GOT3 (cell line): ENCODE measurements around the gene SYK.

ENCODE experiments used
- DNase-seq: peaks from one replicate; lab custom pipeline; 2025; ENCODE audit warnings: mixed read lengths; lab: John Stamatoyannopoulos, UW

SYK gene

DNA sequence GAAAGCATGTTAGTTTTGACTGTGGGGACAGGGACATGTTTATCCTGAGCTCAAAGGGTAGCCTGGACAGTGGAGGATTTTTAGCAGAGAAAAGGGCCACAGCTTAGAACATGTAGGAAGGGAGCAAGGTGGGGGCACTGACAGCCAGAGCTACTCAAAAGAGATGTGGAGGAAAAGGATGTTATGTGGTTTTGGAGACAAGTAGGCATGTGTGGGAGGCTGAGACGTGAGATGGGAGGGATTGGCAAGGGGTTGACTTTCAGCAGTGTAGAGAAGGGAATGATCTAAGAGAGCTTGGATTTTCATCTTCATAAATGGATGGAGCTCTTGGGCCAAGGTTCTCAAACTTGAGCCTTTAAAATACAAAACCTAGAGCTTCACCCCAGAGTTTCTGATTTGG, 24.0 kb downstream of the SYK start:
- no peak for DNase-seq

DNA sequence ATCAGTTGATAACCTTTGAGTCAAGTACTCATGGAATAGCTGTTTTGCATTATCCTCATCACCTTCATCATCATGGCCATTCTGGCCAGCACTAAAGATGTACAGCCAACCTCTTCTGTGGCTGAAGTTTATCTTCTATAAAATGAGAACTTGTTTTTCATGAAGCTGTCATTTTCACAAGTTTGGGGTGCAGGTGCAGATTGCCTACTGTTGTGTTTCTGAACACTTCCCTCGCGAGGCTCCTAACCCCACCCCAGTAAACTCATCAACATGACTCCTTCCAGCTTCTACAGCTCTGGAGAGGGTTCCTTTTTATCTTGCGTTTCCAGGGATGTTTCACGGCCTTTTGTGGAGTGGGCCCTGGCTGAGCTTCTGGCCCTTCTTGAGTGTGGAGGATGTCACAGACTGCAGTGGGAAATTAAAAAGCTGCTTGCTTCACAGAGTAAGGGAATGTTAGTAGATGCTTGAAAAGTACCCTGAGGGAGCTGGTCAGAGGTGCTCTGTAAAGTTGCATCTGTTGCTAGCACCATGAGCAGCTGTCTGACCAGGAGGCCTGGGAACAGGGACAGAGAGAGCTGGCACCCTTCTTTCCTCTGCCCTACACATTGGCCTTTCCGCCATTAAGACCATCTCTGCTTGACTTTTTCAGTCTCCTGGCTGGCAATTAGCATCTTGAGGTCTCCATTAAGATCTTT, 24.9 kb downstream of the SYK start:
- no peak for DNase-seq

DNA sequence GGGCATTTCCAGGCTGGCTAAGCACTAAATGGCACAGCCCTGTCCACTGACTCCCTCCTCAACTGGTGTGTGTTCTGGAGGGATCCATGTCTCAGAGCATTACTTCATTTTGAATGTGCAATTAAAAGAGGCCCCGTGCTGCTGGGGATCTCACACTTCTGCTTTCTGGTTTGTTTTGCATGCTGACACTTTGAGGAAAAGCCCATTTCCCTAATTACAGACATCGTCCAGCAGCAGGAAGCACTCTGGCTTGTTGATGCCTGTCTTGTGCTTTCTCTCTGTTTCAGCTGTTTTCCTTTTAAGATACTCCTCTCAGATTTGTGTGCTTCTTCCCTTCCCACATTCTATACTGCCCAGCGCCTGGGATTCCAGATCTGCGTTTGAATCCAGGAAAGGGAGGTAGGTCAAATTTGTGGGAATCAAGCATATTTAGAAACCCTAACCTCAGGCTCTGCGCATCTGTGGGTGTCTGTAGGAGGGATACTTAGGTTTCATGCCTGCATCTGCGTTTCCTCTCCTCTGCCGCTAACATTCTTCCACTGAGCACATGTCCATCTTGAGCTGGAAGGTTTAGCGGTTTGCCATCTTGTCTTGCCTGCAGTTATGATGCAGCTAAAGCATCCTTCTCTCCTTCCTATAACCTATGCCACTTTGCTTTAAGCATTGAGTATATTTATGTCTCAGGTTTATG, 25.7 kb downstream of the SYK start:
- DNase-seq, result no peak

GRCh38 chr9:90830051-90830450, 28.4 kb downstream of the SYK start:
- DNase-seq, result no peak

- DNase-seq, result no peak
These were observed 29.4 kb downstream of the SYK start for GRCh38 chr9:90830977-90831376.

DNA sequence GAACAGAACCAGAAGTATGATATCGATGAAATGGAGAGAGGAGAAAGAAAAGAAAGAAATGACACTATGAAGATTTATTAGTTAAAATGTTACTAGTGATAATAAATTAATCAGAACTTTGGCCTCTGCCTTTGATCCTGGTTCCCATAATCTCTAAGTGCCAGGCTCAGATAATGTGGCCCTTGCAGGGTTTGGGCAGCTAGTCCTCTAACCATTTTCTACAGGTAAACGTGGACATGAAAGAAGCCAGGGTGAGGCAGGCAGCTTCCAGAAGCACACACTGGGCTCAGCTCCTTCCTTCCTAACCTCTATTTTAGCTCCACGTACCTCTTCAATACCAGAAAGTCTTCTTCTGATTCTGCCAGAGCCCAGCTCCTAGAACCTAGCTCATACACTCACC, 30.6 kb downstream of the SYK start:
- no peak for DNase-seq

GRCh38 chr9:90834828-90835595, 33.4 kb downstream of the SYK start:
- no peak for DNase-seq

GRCh38 chr9:90836411-90837080, 34.9 kb downstream of the SYK start:
- no peak for DNase-seq

DNA sequence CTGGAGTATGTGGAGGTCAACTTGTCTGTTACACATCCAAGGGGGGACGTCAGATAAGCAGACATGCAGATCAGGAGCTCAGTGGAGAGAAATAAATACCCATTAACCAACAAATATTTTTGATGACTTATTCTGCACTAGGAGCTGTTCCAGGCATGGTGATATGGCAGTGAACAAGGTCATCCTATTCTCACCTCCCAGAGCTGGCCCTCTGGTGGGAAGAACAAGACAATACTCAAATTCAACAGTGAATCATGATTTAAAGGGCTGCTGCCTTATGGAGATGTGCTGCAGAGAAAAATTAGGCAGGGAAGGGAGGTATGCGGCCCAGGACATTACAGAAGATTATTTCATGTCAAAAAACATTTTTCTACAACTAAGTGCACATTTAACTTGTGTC, 36.5 kb downstream of the SYK start:
- DNase-seq, result no peak

DNA sequence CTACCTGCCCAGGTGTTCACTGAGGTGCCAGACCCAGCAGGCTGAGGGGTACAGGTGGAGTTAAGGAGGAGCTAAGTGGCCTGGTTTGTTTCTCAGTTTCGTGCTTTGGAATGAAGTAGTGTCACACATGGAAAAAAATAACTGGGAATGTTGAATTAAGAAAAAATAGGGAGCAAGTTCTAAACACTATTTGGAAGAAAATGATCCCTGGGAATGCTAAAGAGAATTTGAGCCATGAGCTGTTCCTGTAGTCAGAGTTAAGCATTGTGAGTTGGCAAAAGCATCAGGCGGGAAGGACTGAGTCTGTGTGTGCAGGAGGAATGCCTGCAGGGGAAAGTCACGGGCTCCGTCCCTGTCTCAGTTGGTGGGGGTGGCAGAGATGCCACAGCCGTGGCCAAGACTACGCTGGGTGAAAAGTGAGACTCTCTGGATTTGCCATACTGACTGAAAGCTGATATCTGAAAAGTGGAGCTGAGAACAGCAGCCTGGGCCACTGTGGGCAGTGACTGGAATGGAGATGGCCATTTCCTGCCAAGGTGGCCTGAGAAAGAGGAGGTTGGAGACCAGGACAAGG, 37.0 kb downstream of the SYK start:
- no peak for DNase-seq

GRCh38 chr9:90839183-90839728, 37.6 kb downstream of the SYK start:
- no peak for DNase-seq

GRCh38 chr9:90840696-90841095, 39.1 kb downstream of the SYK start:
- no peak for DNase-seq

DNA sequence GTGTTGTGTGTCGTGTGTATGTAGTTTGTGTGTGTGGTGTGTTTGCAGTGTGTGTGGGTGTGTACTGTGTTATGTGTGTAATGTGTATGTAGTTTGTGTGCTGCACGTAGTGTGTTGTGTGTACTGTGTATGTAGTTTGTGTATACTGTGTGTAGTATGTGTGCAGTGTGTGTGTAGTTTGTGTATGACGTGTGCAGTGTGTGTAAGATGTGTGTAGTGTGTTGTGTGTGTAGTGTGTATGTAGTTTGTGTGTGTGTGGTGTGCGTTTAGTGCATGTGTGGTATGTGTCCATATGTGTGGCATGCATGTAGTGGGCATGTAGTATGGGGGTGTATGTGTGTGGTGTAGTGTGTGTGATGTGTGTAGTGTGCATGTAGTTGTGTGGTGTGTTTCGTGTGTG, 39.6 kb downstream of the SYK start:
- DNase-seq, result no peak

DNA sequence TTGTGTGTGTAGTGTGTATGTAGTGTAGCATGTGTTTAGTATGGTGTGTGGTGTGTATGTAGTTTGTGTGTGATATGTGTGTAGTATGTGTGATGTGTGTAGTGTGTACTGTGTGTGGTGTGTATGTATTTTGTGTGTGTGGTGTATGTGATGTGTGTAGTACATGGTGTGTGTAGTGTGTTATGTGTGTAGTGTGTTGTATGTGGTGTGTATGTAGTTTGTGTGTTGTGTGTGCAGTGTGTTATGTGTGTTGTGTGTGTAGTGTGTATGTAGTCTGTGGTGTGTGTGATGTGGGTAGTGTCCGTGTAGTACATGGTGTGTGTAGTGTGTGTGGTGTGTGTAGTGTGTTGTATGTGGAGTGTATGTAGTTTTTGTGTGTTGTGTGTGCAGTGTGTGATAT, 40.0 kb downstream of the SYK start:
- DNase-seq, result no peak

DNA sequence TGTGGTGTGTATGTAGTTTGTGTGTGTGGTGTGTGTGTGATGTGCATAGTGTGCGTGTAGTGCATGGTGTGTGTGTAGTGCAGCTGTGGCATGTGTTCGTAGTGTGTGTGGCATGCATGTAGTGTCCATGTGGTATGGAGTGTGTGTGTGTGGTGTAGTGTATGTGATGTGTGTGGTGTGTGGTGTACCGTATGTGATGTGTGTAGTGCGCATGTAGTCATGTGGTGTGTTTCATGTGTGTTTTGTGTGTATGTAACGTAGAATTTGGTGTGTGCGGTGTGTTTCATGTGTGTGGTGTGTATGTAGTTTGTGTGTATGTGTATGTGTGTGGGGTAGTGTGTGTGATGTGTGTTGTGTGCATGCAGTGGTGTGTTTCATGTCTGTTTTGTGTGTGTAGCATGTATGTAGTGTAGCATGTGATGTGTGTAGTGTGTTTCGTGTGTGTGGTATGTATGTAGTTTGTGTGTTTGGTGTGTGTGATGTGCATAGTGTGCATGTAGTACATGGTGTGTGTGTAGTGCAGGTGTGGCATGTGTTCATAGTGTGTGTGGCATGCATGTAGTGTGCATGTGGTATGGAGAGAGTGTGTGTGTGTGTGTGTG, 40.7 kb downstream of the SYK start:
- DNase-seq, result no peak

DNA sequence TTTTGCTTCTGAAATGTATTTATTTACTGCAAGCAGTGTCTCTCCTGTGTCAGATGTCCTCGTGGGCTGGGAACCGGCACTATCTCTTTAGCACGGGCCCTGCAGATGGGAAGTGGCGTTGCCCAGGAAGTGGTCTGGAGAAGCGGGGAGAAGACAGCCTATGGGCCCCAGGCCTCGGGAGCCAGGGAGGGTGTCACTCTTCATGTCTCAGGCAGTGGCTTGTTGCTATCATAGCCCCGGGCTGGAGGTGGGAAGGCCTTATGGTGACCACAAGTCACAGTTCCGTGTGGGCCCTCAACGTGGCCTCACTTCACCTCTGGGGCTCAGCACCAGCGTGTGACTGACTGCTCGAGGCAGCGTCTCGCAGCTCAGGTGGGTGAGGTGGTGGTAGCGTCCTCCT, 41.4 kb downstream of the SYK start:
- no peak for DNase-seq

- DNase-seq, result no peak
These were observed 41.9 kb downstream of the SYK start for GRCh38 chr9:90843525-90843924.

DNA sequence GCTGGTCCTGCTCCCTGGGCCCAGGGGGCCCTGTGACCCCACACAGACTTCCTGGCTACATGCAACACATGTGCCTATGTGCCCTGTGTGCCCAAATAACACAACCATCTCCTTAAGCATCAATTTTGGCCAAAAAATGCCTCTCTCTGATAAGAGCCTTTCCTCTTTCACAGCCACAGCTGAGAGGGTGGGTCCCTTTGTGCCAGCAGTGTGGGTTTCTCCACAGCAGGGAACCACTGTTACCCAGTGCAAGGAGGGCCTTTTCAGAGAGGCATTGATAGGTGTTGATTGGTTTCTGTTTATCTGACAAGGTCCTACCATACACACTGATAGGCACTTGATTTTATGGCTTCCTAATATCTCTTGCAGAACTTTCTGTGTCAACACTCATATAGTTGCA, 42.7 kb downstream of the SYK start:
- no peak for DNase-seq

GRCh38 chr9:90846770-90847419, 45.3 kb downstream of the SYK start:
- no peak for DNase-seq

- no peak for DNase-seq
These were observed 46.4 kb downstream of the SYK start for GRCh38 chr9:90847971-90848370.

- no peak for DNase-seq
These were observed 47.2 kb downstream of the SYK start for GRCh38 chr9:90848866-90849265.
